Vagina (tissue), 2 donors: ENCODE results near the gene IFNLR1. TPM values are rescaled to one million over a fixed set of nuclear protein-coding genes. Genes with fewer than 3 reads are reported as not detected.

ENCODE experiments used
- DNase-seq, 2 donors: peaks; one replicate each; pipeline ENCODE4 v3.0.0-alpha.2; 2017; ENCODE audit errors: extremely low spot score in 2 of 2
- H3K27ac ChIP-seq: fragments of 200-600 bp; sonication (generic); one replicate; pipeline ENCODE4 v1.5.1; 2019
- H3K27me3 ChIP-seq: fragments of 200-600 bp; sonication (generic); one replicate; pipeline ENCODE4 v1.5.1; 2019
- H3K36me3 ChIP-seq, 2 donors: fragments of 200-600 bp; sonication (generic); one replicate each; pipeline ENCODE4 v1.5.1; 2017 to 2019
- H3K4me1 ChIP-seq: fragments of 200-600 bp; sonication (generic); one replicate; pipeline ENCODE4 v1.5.1; 2019
- H3K4me3 ChIP-seq, 2 donors: fragments of 200-600 bp; sonication (generic); 1 replicate in 1 of 2; 2 replicates in 1 of 2; pipeline ENCODE4 v1.5.1; 2016 to 2019
- H3K9me3 ChIP-seq: fragments of 200-600 bp; sonication (generic); one replicate; pipeline ENCODE4 v1.5.1; 2019
- POLR2A ChIP-seq, 2 donors: fragments of 450-650 bp; IDR thresholded peaks; one replicate each; pipeline ENCODE4 v1.6.1; 2017; ENCODE audit warnings: antibody characterized with exemption in 2 of 2, mild to moderate bottlenecking in 2 of 2, moderate library complexity in 2 of 2
- POLR2AphosphoS5 ChIP-seq, 2 donors: sonication (generic); formaldehyde crosslinking; IDR thresholded peaks; one replicate each; pipeline ENCODE4 v1.9.0; 2017; ENCODE audit warnings: antibody characterized with exemption in 2 of 2, mild to moderate bottlenecking in 2 of 2, low read depth in 1 of 2; ENCODE audit not compliant: insufficient read depth in 1 of 2
- intact Hi-C: fragments of 100-400 bp; cut with DNase I; formaldehyde crosslinking; loops from one replicate; pipeline ENCODE4 v1.15.1; 2023
- total RNA-seq: library from RNA; depleted of rRNA; stranded (reverse); fragments of >200 nt; gene quantifications from one replicate; pipeline ENCODE4 v1.2.3, GENCODE V29; 2016
- TF ChIP-seq, protein P1 (sequence below), 3 experiments: fragments of 450-650 bp in 2 of 3; fragments of 200-600 bp in 1 of 3; sonication (generic) in 1 of 3; IDR thresholded peaks; one replicate each; pipeline ENCODE4 v1.5.1; 2017 to 2019; ENCODE audit warnings: antibody characterized with exemption in 3 of 3, mild to moderate bottlenecking in 2 of 3, moderate library complexity in 2 of 3

Gene IFNLR1
- total RNA-seq, 1 donor from 2014 or later = 1.7 TPM

DNA sequence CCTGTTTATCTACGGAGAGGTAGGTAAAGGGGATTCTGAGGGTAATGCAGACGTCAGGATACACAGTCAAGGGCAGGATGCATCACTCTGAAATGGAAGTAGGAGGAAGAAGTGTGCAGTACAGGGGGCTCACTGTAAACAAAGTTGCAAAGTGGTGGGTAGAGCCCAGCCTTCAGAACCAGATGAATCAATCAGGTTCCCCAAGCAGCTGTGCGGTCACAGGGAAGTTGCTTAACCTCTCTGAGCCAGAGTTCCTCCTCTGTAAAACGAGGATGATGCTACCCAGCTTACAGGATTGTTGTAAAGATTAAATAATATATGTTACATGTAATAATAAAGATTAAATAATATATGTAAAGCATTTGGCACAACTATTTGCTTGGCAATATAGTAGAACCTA, 61.6 kb downstream of the IFNLR1 start:
- no peaks in the 10 kb centered on the region for H3K36me3 ChIP-seq
- intact Hi-C loops = no loop called here
- no peak overlapping the region for H3K27ac ChIP-seq
- no peak for TF ChIP-seq POLR2AphosphoS5 (IDR thresholded peaks at IDR 0.05; ENCODE audit: insufficient read depth in 1 of 2, low read depth in 1 of 2)
- TF ChIP-seq, protein P1, sequence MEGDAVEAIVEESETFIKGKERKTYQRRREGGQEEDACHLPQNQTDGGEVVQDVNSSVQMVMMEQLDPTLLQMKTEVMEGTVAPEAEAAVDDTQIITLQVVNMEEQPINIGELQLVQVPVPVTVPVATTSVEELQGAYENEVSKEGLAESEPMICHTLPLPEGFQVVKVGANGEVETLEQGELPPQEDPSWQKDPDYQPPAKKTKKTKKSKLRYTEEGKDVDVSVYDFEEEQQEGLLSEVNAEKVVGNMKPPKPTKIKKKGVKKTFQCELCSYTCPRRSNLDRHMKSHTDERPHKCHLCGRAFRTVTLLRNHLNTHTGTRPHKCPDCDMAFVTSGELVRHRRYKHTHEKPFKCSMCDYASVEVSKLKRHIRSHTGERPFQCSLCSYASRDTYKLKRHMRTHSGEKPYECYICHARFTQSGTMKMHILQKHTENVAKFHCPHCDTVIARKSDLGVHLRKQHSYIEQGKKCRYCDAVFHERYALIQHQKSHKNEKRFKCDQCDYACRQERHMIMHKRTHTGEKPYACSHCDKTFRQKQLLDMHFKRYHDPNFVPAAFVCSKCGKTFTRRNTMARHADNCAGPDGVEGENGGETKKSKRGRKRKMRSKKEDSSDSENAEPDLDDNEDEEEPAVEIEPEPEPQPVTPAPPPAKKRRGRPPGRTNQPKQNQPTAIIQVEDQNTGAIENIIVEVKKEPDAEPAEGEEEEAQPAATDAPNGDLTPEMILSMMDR (IDR thresholded peaks at IDR 0.05) = no peak
- no peak for TF ChIP-seq POLR2A (IDR thresholded peaks at IDR 0.05)
- H3K27me3 ChIP-seq = no peaks in the 10 kb centered on the region
- no peak overlapping the region for H3K4me3 ChIP-seq
- no peak for DNase-seq
- peaks cover 7% of the 10 kb centered on the region for H3K4me1 ChIP-seq
- no peaks in the 10 kb centered on the region for H3K9me3 ChIP-seq

DNA sequence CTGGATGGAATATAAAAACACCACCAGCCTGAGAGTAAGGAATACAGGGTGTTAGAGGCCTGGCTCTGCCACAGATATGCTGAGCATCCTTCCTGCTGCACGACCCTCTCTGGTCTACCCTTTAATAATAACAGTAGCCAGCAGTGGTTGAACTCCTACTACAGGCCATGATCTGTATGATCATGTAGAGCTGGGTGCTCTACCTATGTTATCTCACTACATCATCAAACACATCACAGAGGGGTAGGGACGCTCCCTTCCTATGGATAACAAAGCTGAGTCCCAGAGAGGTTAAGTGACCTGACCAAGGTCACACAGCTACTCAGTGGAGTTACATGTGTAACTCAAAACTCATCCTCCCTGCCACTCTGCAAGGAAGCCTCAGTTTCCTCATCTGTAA, 62.1 kb downstream of the IFNLR1 start:
- Histone ChIP-seq H3K27ac (no peak overlapping the region), H3K4me1 (peaks cover 10% of the 10 kb centered on the region), H3K4me3 (no peak overlapping the region), H3K36me3 (no peaks in the 10 kb centered on the region), H3K9me3 (no peaks in the 10 kb centered on the region), H3K27me3 (no peaks in the 10 kb centered on the region)
- TF ChIP-seq POLR2A (IDR thresholded peaks at IDR 0.05) = no peak
- DNase-seq = no peak
- intact Hi-C loops = no loop called here

DNA sequence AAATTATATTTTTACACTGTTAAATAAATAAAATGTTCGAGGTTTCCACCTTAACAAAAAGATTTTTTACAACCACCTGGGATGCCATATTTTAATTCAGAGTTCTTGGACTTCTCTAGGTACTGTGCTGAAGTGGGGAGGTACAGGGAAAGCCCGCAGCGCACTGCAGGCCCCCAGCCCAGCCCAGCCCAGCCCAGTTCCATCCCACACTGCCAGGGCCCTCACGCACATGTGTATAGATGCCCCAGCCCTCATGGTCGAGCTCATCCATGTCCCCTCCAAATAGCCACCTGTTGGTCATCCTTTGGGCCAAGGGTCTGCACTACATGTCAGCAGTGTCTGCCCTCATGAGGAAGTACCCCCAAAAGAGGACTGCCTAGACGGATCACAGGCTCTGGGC, 63.5 kb downstream of the IFNLR1 start:
- DNase-seq = no peak
- Histone ChIP-seq H3K36me3 (no peaks in the 10 kb centered on the region), H3K4me1 (peaks cover 23% of the 10 kb centered on the region), H3K9me3 (no peaks in the 10 kb centered on the region), H3K4me3 (no peak overlapping the region), H3K27ac (no peak overlapping the region), H3K27me3 (no peaks in the 10 kb centered on the region)
- TF ChIP-seq POLR2A (IDR thresholded peaks at IDR 0.05) = no peak
- TF ChIP-seq, protein P1 (IDR thresholded peaks at IDR 0.05) = no peak
- no peak for TF ChIP-seq POLR2AphosphoS5 (IDR thresholded peaks at IDR 0.05; ENCODE audit: insufficient read depth in 1 of 2, low read depth in 1 of 2)
- intact Hi-C loops = no loop called here

DNA sequence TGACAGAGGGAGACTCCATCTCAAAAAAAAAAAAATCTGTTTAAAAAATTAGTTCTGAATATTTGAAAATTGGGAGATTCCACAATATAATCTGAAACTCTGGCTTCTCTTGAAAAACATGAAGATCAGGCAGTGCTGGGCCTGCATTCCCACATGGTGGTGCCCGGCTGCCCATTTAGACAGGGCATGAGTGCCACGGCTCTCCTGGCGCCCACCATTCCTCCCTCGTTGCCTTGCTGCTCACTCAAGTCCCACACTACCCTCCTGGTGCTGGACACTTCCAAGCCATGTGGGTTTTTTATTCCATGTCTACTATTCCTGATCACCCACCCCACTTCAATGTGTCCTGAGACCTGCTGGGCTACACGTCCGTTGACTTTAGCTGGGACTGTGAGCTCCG, 64.3 kb downstream of the IFNLR1 start:
- H3K27me3 ChIP-seq = no peaks in the 10 kb centered on the region
- intact Hi-C loops = no loop called here
- H3K36me3 ChIP-seq = no peaks in the 10 kb centered on the region
- H3K9me3 ChIP-seq = no peaks in the 10 kb centered on the region
- H3K27ac ChIP-seq = no peak overlapping the region
- TF ChIP-seq POLR2A (IDR thresholded peaks at IDR 0.05) (no peak), POLR2AphosphoS5 (IDR thresholded peaks at IDR 0.05; ENCODE audit: insufficient read depth in 1 of 2, low read depth in 1 of 2) (no peak)
- TF ChIP-seq, protein P1 (IDR thresholded peaks at IDR 0.05) = no peak
- H3K4me1 ChIP-seq = peaks cover 29% of the 10 kb centered on the region
- no peak for DNase-seq
- H3K4me3 ChIP-seq = no peak overlapping the region

DNA sequence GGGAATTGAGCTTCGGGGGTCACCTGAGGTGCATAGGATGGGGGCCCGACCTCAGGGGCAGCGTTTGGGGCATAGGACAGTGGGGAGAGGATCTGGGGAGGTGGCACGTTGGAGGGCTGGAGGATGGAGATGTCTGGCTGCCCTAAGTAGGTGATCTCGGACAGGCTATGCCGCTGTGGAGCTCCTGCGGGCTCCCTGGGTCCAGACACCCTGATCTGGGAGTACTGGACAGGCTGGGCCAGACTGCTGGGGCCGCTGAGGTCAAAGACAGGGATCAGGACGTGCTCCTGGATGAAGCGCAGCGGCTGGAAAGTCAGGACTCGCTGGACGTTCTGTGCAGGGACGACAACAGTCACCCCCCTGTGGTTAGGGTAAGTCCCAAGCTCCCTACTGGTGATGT, 65.7 kb downstream of the IFNLR1 start:
- intact Hi-C loops = no loop called here

More for the DNA sequence above, 65.7 kb downstream of the IFNLR1 start:
- no peak for DNase-seq
- Histone ChIP-seq H3K27ac (no peak overlapping the region), H3K9me3 (no peaks in the 10 kb centered on the region), H3K36me3 (no peaks in the 10 kb centered on the region), H3K4me3 (no peak overlapping the region), H3K27me3 (no peaks in the 10 kb centered on the region), H3K4me1 (peaks cover 29% of the 10 kb centered on the region)
- TF ChIP-seq POLR2AphosphoS5 (IDR thresholded peaks at IDR 0.05; ENCODE audit: insufficient read depth in 1 of 2, low read depth in 1 of 2) = no peak
- TF ChIP-seq, protein P1 (IDR thresholded peaks at IDR 0.05) = no peak
- TF ChIP-seq POLR2A (IDR thresholded peaks at IDR 0.05) = no peak
